PFSK-1 (cell line): ENCODE data around the gene RHPN2.

Experiments
- FOXP2 ChIP-seq: optimal IDR thresholded peaks from 2 replicates; pipeline ENCODE3; 2011; ENCODE audit warnings: borderline replicate concordance, control low read depth, inconsistent platforms; ENCODE audit not compliant: insufficient read depth; ENCODE audit errors: extremely low read length, extremely low read depth
- REST ChIP-seq, 2 experiments: IDR thresholded peaks; 2 replicates each; pipeline versions ENCODE4 v1.6.1 to v1.8.0; 2011 to 2012; ENCODE audit warnings: low read depth in 2 of 2, low read length in 2 of 2, control low read depth in 1 of 2, inconsistent platforms in 1 of 2, mild to moderate bottlenecking in 1 of 2, moderate library complexity in 1 of 2; ENCODE audit not compliant: insufficient read depth in 1 of 2

DNA sequence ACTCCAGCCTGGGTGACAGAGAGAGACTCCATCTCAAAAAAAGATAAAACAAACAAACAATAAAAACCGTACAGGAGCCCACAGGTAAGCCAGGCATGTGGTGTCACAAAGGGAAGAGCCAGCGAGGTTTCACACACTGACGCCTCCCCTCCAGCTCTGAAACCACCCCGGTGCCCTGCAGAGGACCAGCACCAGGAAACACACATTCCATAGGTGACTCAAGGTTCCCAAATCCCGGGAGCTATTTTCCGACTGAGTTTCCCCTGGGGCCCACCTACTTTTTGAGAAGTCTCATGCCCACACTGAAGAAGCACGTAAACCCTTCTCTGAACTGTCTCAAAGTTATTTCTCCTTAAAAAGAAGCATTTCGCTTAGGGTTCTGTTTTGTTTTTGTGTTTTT, 40.3 kb downstream of the RHPN2 start:
- TF ChIP-seq FOXP2 (no peak), REST (IDR thresholded peaks at IDR 0.05; ENCODE audit: insufficient read depth in 1 of 2, low read depth in 2 of 2, low read length in 2 of 2) (no peak)
